HCT116 (cell line): ENCODE results near the gene MAP1LC3B. TPM values are rescaled to one million over a fixed set of nuclear protein-coding genes. Genes with fewer than 3 reads are reported as not detected.

Experiments used
- ATAC-seq: fragments of 200-7000 bp; cut with Tn5 transposase; 2 replicates; pipeline ENCODE4 v1.9.1; 2020; ENCODE audit warnings: mild to moderate bottlenecking, moderate library complexity
- BruUV-seq: library from RNA; stranded (reverse); fragments of 400-500 nt; replicated peaks from 2 replicates; lab custom pipeline; 2021; lab: Mats Ljungman, UMichigan
- CTCF ChIA-PET: fragments of 300-600 bp; sonication (Branson Sonifier 250); formaldehyde crosslinking; loops from one replicate; lab custom pipeline; 2021; ENCODE audit warnings: antibody characterized with exemption; lab: Charles Lee
- POLR2A ChIA-PET: fragments of 300-600, 350-600 bp; sonication (Branson Sonifier 250); formaldehyde crosslinking; loops from one replicate; lab custom pipeline; 2021; ENCODE audit warnings: antibody characterized with exemption; lab: Charles Lee
- RAD21 ChIA-PET, 2 experiments: fragments of 300-600 bp; sonication (Branson Sonifier 250); formaldehyde crosslinking; loops; one replicate each; lab custom pipeline; 2023; ENCODE audit warnings: low total read pairs in 2 of 2; ENCODE audit not compliant: uncharacterized antibody in 2 of 2, unreplicated experiment in 2 of 2, low non-redundant PET in 1 of 2; lab: Charles Lee
- DNase-seq: peaks from one replicate; pipeline ENCODE4 v3.0.0-alpha.2; 2010; ENCODE audit warnings: low read depth, low spot score
- H2AFZ ChIP-seq: fragments of 200-600 bp; shearing (Covaris generic), sonication (generic); 2 replicates; pipeline ENCODE4 v1.6.1; 2017; ENCODE audit warnings: low read depth, mixed run types, mixed read lengths, antibody characterized with exemption, low read length; ENCODE audit not compliant: poor library complexity, severe bottlenecking
- H3K27ac ChIP-seq: 2 replicates; pipeline ENCODE4 v1.5.1; 2012; ENCODE audit warnings: low read depth, low read length
- H3K27me3 ChIP-seq: fragments of 200-600 bp; sonication (generic); 2 replicates; pipeline ENCODE4 v1.6.1; 2016; ENCODE audit warnings: mixed run types, low read length, mixed read lengths; ENCODE audit not compliant: insufficient read depth
- H3K36me3 ChIP-seq, 2 experiments: fragments of 200-500 bp in 1 of 2; fragments of 200-600 bp in 1 of 2; sonication (Bioruptor generic) in 1 of 2; sonication (generic) in 1 of 2; 2 replicates each; pipeline versions ENCODE4 v1.5.1 to v1.6.1; 2014 to 2016; ENCODE audit warnings: low read length in 2 of 2, inconsistent platforms in 1 of 2, mixed read lengths in 1 of 2, mixed run types in 1 of 2; ENCODE audit not compliant: insufficient read depth in 2 of 2, control insufficient read depth in 1 of 2
- H3K4me1 ChIP-seq, 2 experiments: fragments of 200-600 bp in 1 of 2; sonication (generic) in 1 of 2; 2 replicates each; pipeline versions ENCODE4 v1.5.1 to v1.6.1; 2012 to 2017; ENCODE audit warnings: low read length in 2 of 2, inconsistent platforms in 1 of 2, mild to moderate bottlenecking in 1 of 2, mixed read lengths in 1 of 2, mixed run types in 1 of 2, moderate library complexity in 1 of 2; ENCODE audit not compliant: insufficient read depth in 2 of 2, control insufficient read depth in 1 of 2
- H3K4me2 ChIP-seq: fragments of 200-600 bp; sonication (generic); 2 replicates; pipeline ENCODE4 v1.6.1; 2017; ENCODE audit warnings: mixed run types, low read length, mixed read lengths
- H3K4me3 ChIP-seq, 2 experiments: fragments of 200-600 bp in 1 of 2; sonication (generic) in 1 of 2; replicated peaks in 1 of 2; 2 replicates each; pipeline ENCODE4 v1.5.1; 2011 to 2016; ENCODE audit warnings: low read length in 2 of 2, control low read depth in 1 of 2, low read depth in 1 of 2, mild to moderate bottlenecking in 1 of 2, mixed read lengths in 1 of 2, mixed run types in 1 of 2
- H3K79me2 ChIP-seq: fragments of 200-600 bp; sonication (generic); 2 replicates; pipeline ENCODE4 v1.6.1; 2017; ENCODE audit warnings: mild to moderate bottlenecking, mixed run types, low read length, moderate library complexity, mixed read lengths; ENCODE audit not compliant: insufficient read depth
- H3K9ac ChIP-seq: fragments of 200-600 bp; sonication (generic); 2 replicates; pipeline ENCODE4 v1.6.1; 2016; ENCODE audit warnings: low read length, mixed read lengths
- H3K9me2 ChIP-seq: fragments of 200-600 bp; sonication (generic), shearing (Covaris generic); 2 replicates; pipeline ENCODE4 v1.6.1; 2017; ENCODE audit warnings: mixed run types, mild to moderate bottlenecking, moderate library complexity; ENCODE audit not compliant: insufficient read depth
- H3K9me3 ChIP-seq, 2 experiments: fragments of 200-500 bp in 1 of 2; fragments of 200-600 bp in 1 of 2; sonication (Bioruptor generic) in 1 of 2; sonication (generic) in 1 of 2; 2 replicates each; pipeline ENCODE4 v1.6.1; 2014 to 2017; ENCODE audit warnings: low read length in 2 of 2, mixed read lengths in 2 of 2, inconsistent platforms in 1 of 2, low read depth in 1 of 2, mild to moderate bottlenecking in 1 of 2, mixed run types in 1 of 2, moderate library complexity in 1 of 2; ENCODE audit not compliant: control insufficient read depth in 1 of 2, insufficient read depth in 1 of 2
- H4K20me1 ChIP-seq: fragments of 200-600 bp; sonication (generic), shearing (Covaris generic); 2 replicates; pipeline ENCODE4 v1.6.1; 2017; ENCODE audit warnings: mixed run types, mild to moderate bottlenecking, moderate library complexity; ENCODE audit not compliant: insufficient read depth
- ATF3 ChIP-seq: IDR thresholded peaks from 2 replicates; pipeline ENCODE4 v1.6.1; 2012
- CEBPB ChIP-seq: IDR thresholded peaks from 2 replicates; pipeline ENCODE4 v1.6.1; 2012; ENCODE audit warnings: low read depth
- ELF1 ChIP-seq: IDR thresholded peaks from 2 replicates; pipeline ENCODE4 v1.6.1; 2012; ENCODE audit warnings: low read depth, borderline replicate concordance
- EZH2phosphoT487 ChIP-seq: fragments of 200-600 bp; IDR thresholded peaks from 2 replicates; pipeline ENCODE4 v1.6.1; 2018; ENCODE audit warnings: antibody characterized with exemption, borderline replicate concordance
- FOSL1 ChIP-seq: IDR thresholded peaks from 2 replicates; pipeline ENCODE4 v1.6.1; 2012; ENCODE audit warnings: low read depth
- JUND ChIP-seq: IDR thresholded peaks from 2 replicates; pipeline ENCODE4 v1.6.1; 2012
- MAX ChIP-seq: IDR thresholded peaks from 2 replicates; pipeline ENCODE4 v1.6.1; 2012
- POLR2A ChIP-seq: IDR thresholded peaks from 2 replicates; pipeline ENCODE4 v1.7.0; 2011; ENCODE audit warnings: borderline replicate concordance; ENCODE audit not compliant: insufficient read depth, insufficient read length; ENCODE audit errors: extremely low read depth
- POLR2AphosphoS5 ChIP-seq: IDR thresholded peaks from 2 replicates; pipeline ENCODE4 v1.6.1; 2011; ENCODE audit warnings: mild to moderate bottlenecking, low read depth, low read length, moderate library complexity
- RAD21 ChIP-seq: IDR thresholded peaks from 2 replicates; pipeline ENCODE4 v1.6.1; 2012; ENCODE audit warnings: low read depth, mild to moderate bottlenecking
- REST ChIP-seq: IDR thresholded peaks from 2 replicates; pipeline ENCODE4 v1.6.1; 2012; ENCODE audit warnings: low read depth
- SIN3A ChIP-seq: IDR thresholded peaks from 2 replicates; pipeline ENCODE4 v1.6.1; 2012; ENCODE audit warnings: low read depth
- SRF ChIP-seq: IDR thresholded peaks from 2 replicates; pipeline ENCODE4 v1.6.1; 2012; ENCODE audit warnings: low read depth
- TCF7L2 ChIP-seq: IDR thresholded peaks from 2 replicates; pipeline ENCODE4 v1.7.0; 2011; ENCODE audit warnings: borderline replicate concordance, inconsistent platforms; ENCODE audit not compliant: insufficient read depth, insufficient read length; ENCODE audit errors: extremely low read depth
- YY1 ChIP-seq: IDR thresholded peaks from 2 replicates; pipeline ENCODE4 v1.6.1; 2011; ENCODE audit warnings: low read length, low read depth, moderate library complexity, mild to moderate bottlenecking; ENCODE audit not compliant: insufficient replicate concordance; ENCODE audit errors: extremely low read depth
- ZBTB33 ChIP-seq: IDR thresholded peaks from 2 replicates; pipeline ENCODE4 v1.6.1; 2011; ENCODE audit warnings: mild to moderate bottlenecking, low read length, moderate library complexity; ENCODE audit not compliant: insufficient replicate concordance; ENCODE audit errors: extremely low read depth
- ZFX ChIP-seq: fragments of 450-650 bp; IDR thresholded peaks from 2 replicates; pipeline ENCODE4 v1.6.1; 2017
- ZNF274 ChIP-seq: fragments of 200-500 bp; sonication (Bioruptor generic); IDR thresholded peaks from 2 replicates; pipeline ENCODE4 v1.6.1; 2014; ENCODE audit warnings: mild to moderate bottlenecking, low read depth, low read length, inconsistent platforms
- intact Hi-C: fragments of 100-400 bp; cut with micrococcal nuclease; formaldehyde crosslinking; loops from 2 replicates; pipeline ENCODE4 v1.10.0; 2022
- total RNA-seq: library from RNA; stranded (reverse); gene quantifications from one replicate; pipeline ENCODE4 v1.2.1, GENCODE V29; 2021; ENCODE audit not compliant: unreplicated experiment

MAP1LC3B gene
- total RNA-seq, 1 experiment from 2014 or later = 93.8 TPM

GRCh38 chr16:87409781-87410180 is 17.6 kb downstream of the MAP1LC3B start:
- Histone ChIP-seq H3K4me2 (no peak overlapping the region), H3K27me3 (no peaks in the 10 kb centered on the region), H3K4me3 (no peak overlapping the region), H2AFZ (no peak overlapping the region), H3K36me3 (peaks cover 21 to 26% of the 10 kb centered on the region in 2 experiments; a peak in 3 of 4 replicates), H3K9me2 (no peaks in the 10 kb centered on the region), H4K20me1 (peaks cover 25% of the 10 kb centered on the region), H3K79me2 (no peaks in the 10 kb centered on the region), H3K4me1 (peaks cover 24 to 42% of the 10 kb centered on the region in 2 experiments), H3K9me3 (no peaks in the 10 kb centered on the region), H3K9ac (no peak overlapping the region), H3K27ac (no peak overlapping the region)
- ChIA-PET RAD21 (no interaction called here), CTCF (interaction anchor here (0.6 to 1.2 kb wide), 4 partner anchors 10 to 226 kb away, joined by 3 to 5 read pairs (median 3); no protein-coding TSS in a partner anchor), POLR2A (no interaction called here)
- intact Hi-C loops = loop anchor here (5.0 kb wide), 1 partner anchor 48 kb away; no protein-coding TSS in a partner anchor
- DNase-seq = no peak
- ATAC-seq = no peak
- TSS peak; percentile 14 for BruUV-seq
- TF ChIP-seq POLR2A = no peak
- TF ChIP-seq ZBTB33 = no peak
- no peak for TF ChIP-seq REST
- no peak for TF ChIP-seq CEBPB
- no peak for TF ChIP-seq FOSL1
- TF ChIP-seq SIN3A = no peak
- no peak for TF ChIP-seq YY1
- no peak for TF ChIP-seq MAX
- TF ChIP-seq JUND = no peak
- no peak for TF ChIP-seq SRF
- no peak for TF ChIP-seq TCF7L2
- TF ChIP-seq ZNF274 = no peak
- no peak for TF ChIP-seq EZH2phosphoT487
- no peak for TF ChIP-seq ELF1
- no peak for TF ChIP-seq ATF3
- TF ChIP-seq POLR2AphosphoS5 = no peak
- TF ChIP-seq RAD21 = no peak
- no peak for TF ChIP-seq ZFX
